SK-N-SH treated with all-trans-retinoic acid at 6 μM for 48 hours (cell line): ENCODE results near the gene GOLGA8R.
"Not testable (repeated sequence)": the region's sequence is repeated elsewhere in the genome, so short reads cannot be mapped to it uniquely, and the experiment has no call there.

Experiments
- CSDC2 ChIP-seq: fragments of 250-450 bp; sonication (Bioruptor Pico); IDR thresholded peaks from 2 replicates; pipeline ENCODE4 v1.5.0; 2020; ENCODE audit warnings: mild to moderate bottlenecking, moderate library complexity
- POU6F1 ChIP-seq: fragments of 250-450 bp; sonication (Bioruptor Pico); IDR thresholded peaks from 2 replicates; pipeline ENCODE4 v1.8.0; 2021; ENCODE audit warnings: low read depth, mild to moderate bottlenecking, moderate library complexity, borderline replicate concordance
- PPARA ChIP-seq: fragments of 250-450 bp; sonication (Bioruptor Pico); IDR thresholded peaks from 2 replicates; pipeline ENCODE4 v1.5.0; 2020; ENCODE audit warnings: mild to moderate bottlenecking, borderline replicate concordance

GRCh38 chr15:30414160-30414559 lies at the start of gene GOLGA8R:
- TF ChIP-seq POU6F1, PPARA, CSDC2 (CRISPR knock-in tag): not testable (repeated sequence)
